MM.1S (cell line): ENCODE data around the gene SLC48A1.

Source experiments
- DNase-seq: peaks from one replicate; pipeline ENCODE4 v3.0.0-alpha.2; 2015
- H2AFZ ChIP-seq: fragments of 300-600 bp; sonication (generic); 2 replicates; pipeline ENCODE4 v1.6.0; 2016; ENCODE audit warnings: antibody characterized with exemption, low read length
- H3F3A ChIP-seq: fragments of 300-600 bp; sonication (generic); 2 replicates; pipeline ENCODE4 v1.6.1; 2016; ENCODE audit warnings: mild to moderate bottlenecking, antibody characterized with exemption, low read length, moderate library complexity, mixed read lengths; ENCODE audit not compliant: insufficient read depth
- H3K27ac ChIP-seq: fragments of 300-600 bp; sonication (generic); 2 replicates; pipeline ENCODE4 v1.5.1; 2016; ENCODE audit warnings: mild to moderate bottlenecking, low read length
- H3K27me3 ChIP-seq: fragments of 300-600 bp; sonication (generic); replicated peaks from 2 replicates; pipeline ENCODE4 v1.6.0; 2016; ENCODE audit warnings: low read length; ENCODE audit not compliant: insufficient read depth
- H3K36me3 ChIP-seq: fragments of 300-600 bp; sonication (generic); replicated peaks from 2 replicates; pipeline ENCODE4 v1.6.1; 2016; ENCODE audit warnings: mild to moderate bottlenecking, low read length, mixed read lengths; ENCODE audit not compliant: insufficient read depth
- H3K4me1 ChIP-seq: fragments of 300-600 bp; sonication (generic); 2 replicates; pipeline ENCODE4 v1.6.1; 2016; ENCODE audit warnings: low read length, mixed read lengths
- H3K4me2 ChIP-seq: fragments of 300-600 bp; sonication (generic); 2 replicates; pipeline ENCODE4 v1.6.0; 2016; ENCODE audit warnings: low read depth, low read length
- H3K4me3 ChIP-seq: fragments of 300-600 bp; sonication (generic); 2 replicates; pipeline ENCODE4 v1.5.1; 2016; ENCODE audit warnings: low read length, mixed read lengths
- H3K79me2 ChIP-seq: fragments of 300-600 bp; sonication (generic); 2 replicates; pipeline ENCODE4 v1.6.1; 2016; ENCODE audit warnings: mixed run types, low read length, mixed read lengths
- H3K9ac ChIP-seq: fragments of 300-600 bp; sonication (generic); 2 replicates; pipeline ENCODE4 v1.6.1; 2016; ENCODE audit warnings: low read length, mixed read lengths
- H3K9me2 ChIP-seq: fragments of 300-600 bp; sonication (generic); replicated peaks from 2 replicates; pipeline ENCODE4 v1.6.1; 2016; ENCODE audit warnings: mild to moderate bottlenecking, low read length, mixed read lengths; ENCODE audit not compliant: insufficient read depth
- H3K9me3 ChIP-seq: fragments of 300-600 bp; sonication (generic); replicated peaks from 2 replicates; pipeline ENCODE4 v1.6.1; 2016; ENCODE audit warnings: mild to moderate bottlenecking, low read length, mixed read lengths; ENCODE audit not compliant: insufficient read depth
- H4K20me1 ChIP-seq: fragments of 300-600 bp; sonication (generic); 2 replicates; pipeline ENCODE4 v1.6.1; 2016; ENCODE audit warnings: mild to moderate bottlenecking, low read length, moderate library complexity, mixed read lengths; ENCODE audit not compliant: insufficient read depth
- CTCF ChIP-seq: fragments of 300-600 bp; sonication (generic); IDR thresholded peaks from 2 replicates; pipeline ENCODE4 v1.5.1; 2016; ENCODE audit warnings: antibody characterized with exemption, low read length, mixed read lengths
- EZH2 ChIP-seq: fragments of 300-600 bp; sonication (generic); optimal IDR thresholded peaks from 2 replicates; pipeline ENCODE3; 2017; ENCODE audit warnings: low read depth, mild to moderate bottlenecking, antibody characterized with exemption, low read length, mixed read lengths
- EZH2phosphoT487 ChIP-seq: fragments of 300-600 bp; sonication (generic); IDR thresholded peaks from 2 replicates; pipeline ENCODE4 v1.6.1; 2018; ENCODE audit warnings: antibody characterized with exemption, low read length

SLC48A1 gene

GRCh38 chr12:47783024-47783755, 10.2 kb downstream of the SLC48A1 start:
- DNase-seq = no peak
- Histone ChIP-seq H3K9ac (no peak overlapping the region), H3K4me2 (no peak overlapping the region), H3F3A (peaks cover 10% of the 10 kb centered on the region; the same call in 1 of the 2 replicates), H3K27ac (no peak overlapping the region), H3K27me3 (no peaks in the 10 kb centered on the region), H4K20me1 (no peaks in the 10 kb centered on the region), H3K4me1 (no peaks in the 10 kb centered on the region), H3K4me3 (no peak overlapping the region), H3K36me3 (no peaks in the 10 kb centered on the region), H3K9me3 (no peaks in the 10 kb centered on the region), H3K9me2 (no peaks in the 10 kb centered on the region), H2AFZ (no peak overlapping the region), H3K79me2 (no peaks in the 10 kb centered on the region)
- TF ChIP-seq CTCF = no peak
- no peak for TF ChIP-seq EZH2phosphoT487
- TF ChIP-seq EZH2 = no peak

- H3K4me2 ChIP-seq = no peak overlapping the region
- H3K4me3 ChIP-seq = no peak overlapping the region
- DNase-seq = no peak
- no peak for TF ChIP-seq EZH2
- H3K36me3 ChIP-seq = no peaks in the 10 kb centered on the region
- peaks cover 10% of the 10 kb centered on the region; the same call in 1 of the 2 replicates for H3F3A ChIP-seq
- H3K27me3 ChIP-seq = no peaks in the 10 kb centered on the region
- H3K4me1 ChIP-seq = no peaks in the 10 kb centered on the region
- H3K9ac ChIP-seq = no peak overlapping the region
- no peaks in the 10 kb centered on the region for H3K9me3 ChIP-seq
- no peaks in the 10 kb centered on the region for H3K9me2 ChIP-seq
- no peak overlapping the region for H3K27ac ChIP-seq
- H4K20me1 ChIP-seq = no peaks in the 10 kb centered on the region
- no peaks in the 10 kb centered on the region for H3K79me2 ChIP-seq
- no peak overlapping the region for H2AFZ ChIP-seq
Measured at GRCh38 chr12:47783821-47784819, 11.1 kb downstream of the SLC48A1 start.

GRCh38 chr12:47785036-47785886, 12.2 kb downstream of the SLC48A1 start:
- H3K36me3 ChIP-seq = no peaks in the 10 kb centered on the region
- no peak overlapping the region for H3K27ac ChIP-seq
- no peak overlapping the region for H2AFZ ChIP-seq
- no peak overlapping the region for H3K4me2 ChIP-seq
- H3K79me2 ChIP-seq = no peaks in the 10 kb centered on the region
- no peak for DNase-seq
- peaks cover 10% of the 10 kb centered on the region; the same call in 1 of the 2 replicates for H3F3A ChIP-seq
- TF ChIP-seq CTCF (no peak), EZH2phosphoT487 (no peak), EZH2 (no peak)
- no peak overlapping the region for H3K4me3 ChIP-seq
- no peaks in the 10 kb centered on the region for H3K4me1 ChIP-seq
- H3K9me2 ChIP-seq = no peaks in the 10 kb centered on the region
- H3K27me3 ChIP-seq = no peaks in the 10 kb centered on the region
- no peaks in the 10 kb centered on the region for H3K9me3 ChIP-seq
- H3K9ac ChIP-seq = no peak overlapping the region
- H4K20me1 ChIP-seq = no peaks in the 10 kb centered on the region
